ENCODE results near the gene PDE4A.

DNA sequence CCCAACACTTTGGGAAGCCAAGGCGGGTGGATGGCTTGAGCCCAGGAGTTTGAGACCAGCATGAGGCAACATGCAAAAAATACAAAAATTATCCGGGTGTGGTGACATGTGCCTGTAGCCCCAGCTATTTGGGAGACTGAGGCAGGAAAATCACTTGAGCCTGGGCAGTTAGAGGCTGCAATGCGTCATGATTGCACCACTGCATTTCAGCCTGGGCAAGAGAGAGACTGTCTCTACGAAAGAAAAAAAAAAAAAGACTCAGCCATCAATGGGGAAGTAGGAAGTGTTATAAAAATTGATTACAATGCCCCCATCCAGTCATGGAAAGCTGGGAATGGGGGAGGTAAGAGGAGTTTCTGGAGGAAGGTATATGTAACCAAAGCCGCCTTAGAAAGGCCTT lies 45.4 kb upstream of the PDE4A start:
- no peak for TF ChIP-seq POLR2A (IDR thresholded peaks at IDR 0.05; ENCODE audit: low read length)
- TF ChIP-seq GATA1 (IDR thresholded peaks at IDR 0.05; ENCODE audit: low read depth, low read length) = no peak
